SIG-M5 (cell line): ENCODE measurements around the gene SLC4A3.

ENCODE experiments used
- DNase-seq: peaks from one replicate; lab custom pipeline; 2025; lab: John Stamatoyannopoulos, UW

The SLC4A3 gene

DNA sequence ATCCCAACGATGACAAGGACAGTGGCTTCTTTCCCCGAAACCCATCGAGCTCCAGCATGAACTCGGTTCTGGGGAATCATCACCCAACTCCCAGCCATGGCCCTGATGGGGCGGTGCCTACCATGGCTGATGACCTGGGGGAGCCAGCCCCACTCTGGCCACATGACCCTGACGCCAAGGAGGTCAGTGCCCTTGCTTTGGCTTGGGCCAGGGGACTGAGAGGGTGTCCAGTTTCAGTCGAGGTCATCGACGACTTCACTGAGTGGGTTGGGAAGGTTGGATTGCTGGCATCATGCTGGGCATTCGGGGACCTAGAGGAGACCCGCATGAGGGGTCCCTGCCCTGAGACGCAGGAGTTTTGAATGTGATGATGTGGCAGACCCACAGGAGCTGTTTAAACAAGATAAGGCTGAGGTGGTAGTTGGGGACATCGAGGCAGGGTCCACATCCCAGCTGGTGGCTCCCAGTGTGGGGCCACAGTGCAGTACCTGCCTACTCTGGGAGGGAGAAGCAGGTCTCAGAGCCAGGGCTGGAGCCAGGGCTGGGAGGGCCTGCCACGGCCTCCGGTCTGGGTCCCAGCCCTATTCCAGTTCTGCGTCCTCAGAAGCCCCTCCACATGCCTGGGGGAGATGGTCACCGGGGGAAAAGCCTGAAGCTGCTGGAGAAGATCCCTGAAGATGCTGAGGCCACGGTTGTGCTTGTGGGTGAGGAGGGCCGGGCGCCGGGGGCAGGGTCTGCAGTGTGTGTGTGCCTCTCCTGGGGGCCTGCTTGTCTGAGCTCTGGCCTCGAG lies 6.0 kb downstream of the SLC4A3 start:
- no peak for DNase-seq

DNA sequence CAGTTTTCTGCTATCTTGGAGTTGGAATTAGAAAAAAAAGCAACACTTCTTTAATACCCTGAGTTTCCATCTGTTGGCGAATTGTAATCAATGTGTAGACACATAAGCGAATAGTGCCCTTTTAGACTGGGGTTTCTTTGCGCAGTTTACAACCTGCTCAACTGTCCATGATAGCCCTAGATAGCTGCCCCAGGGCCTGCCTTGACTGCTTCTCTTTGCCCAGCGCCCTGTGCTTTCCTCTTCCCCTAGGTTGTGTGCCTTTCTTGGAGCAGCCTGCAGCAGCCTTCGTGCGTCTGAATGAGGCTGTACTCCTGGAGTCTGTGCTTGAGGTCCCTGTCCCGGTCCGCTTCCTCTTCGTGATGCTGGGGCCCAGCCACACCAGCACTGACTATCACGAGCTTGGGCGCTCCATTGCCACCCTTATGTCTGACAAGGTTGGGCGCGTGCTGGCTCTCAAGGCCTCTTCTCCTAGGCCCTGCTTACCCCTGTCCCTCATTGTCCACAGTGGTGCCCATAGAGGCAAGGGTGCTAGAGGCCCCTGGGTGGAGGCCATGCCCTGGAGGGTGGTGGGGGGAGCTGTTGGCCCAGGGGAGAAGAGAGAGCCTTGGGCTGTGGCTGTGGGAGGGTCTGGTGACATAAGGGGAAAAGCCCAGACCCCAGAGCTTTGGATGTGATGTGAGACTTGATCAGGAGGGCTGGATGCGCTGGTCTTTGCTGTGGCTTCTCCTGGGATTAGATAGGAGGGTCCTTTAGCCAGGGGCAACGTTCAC lies 6.9 kb downstream of the SLC4A3 start:
- DNase-seq, result no peak

GRCh38 chr2:219634951-219635751 lies 7.7 kb downstream of the SLC4A3 start:
- no peak for DNase-seq

GRCh38 chr2:219636144-219636915 lies 8.9 kb downstream of the SLC4A3 start:
- DNase-seq, result no peak

DNA sequence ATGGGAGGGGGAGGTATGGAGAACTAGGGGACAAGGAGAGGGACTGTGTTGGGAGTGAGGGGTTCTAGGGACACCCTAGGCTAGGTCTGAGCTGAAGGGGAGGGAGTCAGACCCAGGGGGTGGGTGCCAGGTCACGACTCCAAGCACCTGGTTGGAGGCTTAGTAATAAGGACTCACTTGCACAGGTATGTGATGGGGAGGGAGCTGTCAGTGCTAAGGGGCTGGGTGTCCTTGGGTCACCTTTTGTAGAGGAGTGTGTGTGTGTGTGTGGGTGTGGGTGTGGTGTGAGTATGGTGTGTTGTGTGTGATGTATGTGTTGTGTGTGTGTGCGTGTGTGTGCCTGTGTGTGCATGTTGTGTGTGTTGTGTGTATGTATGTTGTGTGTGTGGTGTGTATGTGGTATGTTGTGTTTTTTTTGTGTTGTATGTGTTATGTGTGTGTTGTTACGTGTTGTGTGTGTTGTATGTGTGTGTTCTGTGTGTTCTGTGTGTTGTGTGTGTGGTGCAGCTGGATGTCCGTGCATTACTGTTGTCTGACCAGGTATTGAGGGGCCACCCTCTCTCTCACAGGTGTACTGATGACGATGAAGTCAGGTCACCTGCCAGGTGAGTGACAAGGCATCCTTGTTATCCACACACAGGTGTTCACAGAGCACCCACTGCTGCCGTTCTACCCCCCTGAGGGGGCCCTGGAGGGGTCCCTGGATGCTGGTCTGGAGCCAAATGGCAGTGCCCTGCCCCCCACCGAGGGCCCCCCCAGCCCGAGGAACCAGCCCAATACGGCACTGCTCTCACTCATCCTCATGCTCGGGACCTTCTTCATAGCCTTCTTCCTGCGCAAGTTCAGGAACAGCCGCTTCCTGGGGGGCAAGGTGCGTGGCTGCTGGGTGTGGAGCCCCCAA lies 9.8 kb downstream of the SLC4A3 start:
- no peak for DNase-seq

DNA sequence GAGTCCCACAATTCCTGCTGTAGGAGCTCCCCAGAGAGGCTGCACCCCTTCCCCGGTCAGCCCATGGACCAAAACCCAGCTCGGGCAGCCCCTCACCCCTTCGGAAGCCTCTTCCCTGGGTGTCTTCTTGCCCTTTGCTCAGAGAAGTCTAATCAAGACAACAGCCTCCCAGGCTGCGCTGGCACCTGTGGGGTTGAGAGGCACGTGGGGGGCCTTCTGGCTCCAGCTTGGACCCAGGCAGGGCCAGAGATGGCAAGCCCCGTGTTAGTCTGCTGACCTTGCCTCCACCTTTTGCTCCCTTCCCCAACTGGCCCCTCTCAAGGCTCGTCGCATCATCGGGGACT lies 10.4 kb downstream of the SLC4A3 start:
- no peak for DNase-seq

GRCh38 chr2:219638217-219638947 lies 11.0 kb downstream of the SLC4A3 start:
- no peak for DNase-seq

DNA sequence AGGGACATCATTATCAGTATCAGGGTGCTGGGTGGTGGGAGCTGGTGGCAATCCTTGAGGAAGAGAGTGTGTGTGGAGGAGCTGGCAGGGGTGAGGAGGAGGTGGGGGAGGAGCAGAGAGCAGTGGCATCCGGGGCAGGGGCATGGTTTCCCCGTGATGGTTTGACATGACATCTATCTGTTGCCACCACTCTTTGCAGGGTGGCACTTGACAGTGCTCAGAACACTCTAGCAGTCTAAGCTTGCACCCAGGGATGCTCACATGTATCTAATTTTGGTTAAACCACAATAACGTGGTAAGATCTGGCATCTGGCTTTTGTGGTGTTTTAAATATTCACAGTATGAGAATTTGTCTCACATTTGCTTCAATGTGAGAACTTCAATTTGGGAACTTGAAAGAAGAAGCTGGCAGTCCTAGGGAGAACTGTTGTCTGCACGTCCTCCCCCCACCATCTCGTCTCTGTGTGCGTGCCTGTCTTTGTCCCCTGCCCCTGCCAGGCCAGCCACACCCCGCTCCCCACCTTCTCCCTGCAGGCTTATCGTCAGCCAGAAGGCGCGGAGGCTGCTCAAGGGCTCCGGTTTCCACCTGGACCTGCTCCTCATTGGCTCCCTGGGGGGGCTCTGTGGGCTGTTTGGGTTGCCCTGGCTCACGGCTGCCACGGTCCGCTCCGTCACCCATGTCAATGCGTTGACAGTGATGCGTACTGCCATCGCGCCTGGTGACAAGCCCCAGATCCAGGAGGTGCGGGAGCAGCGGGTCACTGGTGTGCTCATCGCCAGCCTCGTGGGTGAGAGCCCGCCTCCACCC lies 11.7 kb downstream of the SLC4A3 start:
- DNase-seq, result no peak

DNA sequence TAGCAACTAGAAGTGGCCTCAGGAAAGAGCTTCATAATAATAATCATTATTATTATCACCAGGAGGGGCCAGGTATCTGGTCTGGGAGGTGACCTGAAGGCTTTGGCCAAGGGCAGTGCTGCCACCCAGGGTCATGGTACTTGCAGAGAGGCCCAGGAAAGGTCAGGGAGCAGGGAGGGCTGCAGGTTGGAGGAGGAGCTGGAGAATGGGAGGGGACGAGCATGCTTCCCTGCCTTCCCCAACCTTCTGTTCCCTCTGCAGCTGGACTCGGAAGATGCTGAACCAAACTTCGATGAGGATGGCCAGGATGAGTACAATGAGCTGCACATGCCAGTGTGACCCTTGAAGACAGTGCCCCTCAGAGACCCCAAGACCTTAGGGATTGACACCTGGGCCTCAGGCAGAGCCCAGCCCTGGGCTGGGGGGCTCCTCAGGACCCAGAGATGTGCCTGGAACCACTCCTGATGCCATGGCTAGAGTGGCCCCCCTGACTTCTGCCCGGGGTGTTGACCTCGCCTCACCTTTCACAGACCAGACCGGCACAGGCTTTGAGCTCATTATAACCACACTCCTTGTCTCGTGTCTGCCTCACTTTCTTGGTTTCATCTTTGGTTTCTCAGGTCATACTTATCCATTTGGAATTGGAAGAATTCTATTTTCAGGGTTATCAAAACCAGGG lies 14.1 kb downstream of the SLC4A3 start:
- no peak for DNase-seq

DNA sequence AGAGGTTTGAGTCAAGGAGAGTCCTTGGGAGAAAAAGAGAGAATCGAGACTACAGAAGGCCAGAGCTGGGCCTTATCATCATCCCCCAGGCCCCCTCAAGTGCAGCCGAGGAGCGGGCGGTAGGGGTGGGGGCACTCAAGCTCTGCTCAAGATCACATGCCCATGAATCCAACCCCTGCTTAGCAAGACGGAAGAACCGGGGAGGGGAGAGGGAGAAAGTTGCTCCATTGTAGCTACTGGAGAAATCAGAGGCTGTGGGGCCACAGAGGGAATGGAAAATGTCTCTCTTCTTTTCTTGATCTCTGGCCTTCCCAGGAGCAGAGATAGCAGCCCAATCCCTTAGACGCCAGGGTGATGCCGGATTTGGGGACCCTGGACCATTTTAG lies 14.6 kb downstream of the SLC4A3 start:
- DNase-seq, result no peak

- DNase-seq, result peak; percentile 91
Observed at GRCh38 chr2:219642465-219643083, 15.1 kb downstream of the SLC4A3 start.

DNA sequence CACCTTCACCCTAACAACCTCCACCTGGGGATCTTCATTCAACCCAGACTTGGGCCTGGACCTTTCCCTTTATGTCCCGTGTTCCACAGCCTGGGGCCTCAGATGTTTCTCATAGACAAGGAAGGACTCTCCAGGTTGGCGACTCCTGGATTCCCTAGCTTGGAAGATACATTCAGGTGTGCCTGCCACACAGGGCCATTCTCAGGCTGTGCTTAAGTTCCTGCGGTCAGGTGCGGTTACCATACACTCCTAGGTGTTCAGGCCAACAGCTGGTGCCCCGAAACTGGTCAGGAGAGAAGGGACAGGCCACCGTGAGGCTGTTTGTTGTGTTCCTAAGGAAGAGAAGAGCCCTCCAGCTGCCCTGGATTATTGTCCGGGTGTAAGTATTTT lies 15.6 kb downstream of the SLC4A3 start:
- DNase-seq, result no peak

- no peak for DNase-seq
Observed at GRCh38 chr2:219643788-219644398, 16.5 kb downstream of the SLC4A3 start.

DNA sequence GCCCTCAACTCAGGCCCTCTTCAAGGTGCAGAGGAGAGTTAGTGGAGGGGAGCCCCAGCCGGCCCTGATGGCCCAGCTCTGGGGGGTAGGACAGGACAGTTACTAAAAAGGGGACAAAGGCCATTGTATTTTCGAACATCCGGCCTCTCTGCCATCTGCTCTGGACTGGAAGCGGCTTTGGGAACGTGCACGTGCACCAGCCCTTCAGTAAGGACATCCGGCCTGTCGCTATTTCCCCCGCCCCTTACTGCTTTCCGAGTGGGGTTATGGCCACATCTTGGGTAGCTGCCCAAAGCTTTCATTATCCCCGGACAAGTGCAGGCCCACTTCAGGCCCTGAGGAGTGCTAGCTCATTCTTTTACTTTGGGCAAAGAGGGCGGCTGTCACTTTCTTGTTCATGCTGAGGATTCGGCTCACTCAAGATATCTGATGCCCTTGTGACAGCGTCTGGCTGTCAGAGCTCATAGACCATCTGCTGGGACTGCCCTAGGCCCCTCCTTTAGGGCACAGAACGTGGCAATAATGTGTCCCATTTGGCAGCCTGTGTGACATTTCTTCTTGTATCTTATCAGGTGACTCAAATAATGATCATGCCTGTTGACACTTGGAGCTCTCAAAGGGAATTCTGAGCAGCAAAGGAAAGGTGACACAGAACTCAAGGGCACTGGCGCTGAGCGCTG lies 17.5 kb downstream of the SLC4A3 start:
- DNase-seq, result no peak

- DNase-seq, result no peak
Observed at GRCh38 chr2:219645631-219646527, 18.4 kb downstream of the SLC4A3 start.

DNA sequence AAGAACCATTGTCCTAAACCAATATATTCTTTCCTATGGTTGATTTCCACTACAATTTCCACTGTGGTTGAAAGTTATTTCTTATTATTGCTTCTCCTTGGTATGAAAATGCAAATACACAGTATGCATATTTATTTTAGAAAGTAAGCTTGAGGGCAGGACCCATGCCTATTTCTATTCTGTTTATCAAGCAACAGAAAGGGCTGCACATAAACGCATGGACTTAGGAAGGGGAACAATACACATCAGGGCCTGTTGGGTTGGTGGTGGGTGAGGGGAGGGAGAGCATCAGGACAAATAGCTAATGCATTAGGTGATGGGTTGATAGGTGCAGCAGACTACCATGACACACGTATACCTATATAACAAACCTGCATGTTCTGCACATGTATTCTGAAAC lies 20.7 kb downstream of the SLC4A3 start:
- DNase-seq, result no peak
